Body of pancreas (tissue), 4 donors: ENCODE results near the gene ZC2HC1C. TPM values are rescaled to one million over a fixed set of nuclear protein-coding genes. Genes with fewer than 3 reads are reported as not detected.

ENCODE experiments used
- ATAC-seq: fragments of 150-250 bp; one replicate; pipeline ENCODE4 v1.9.1; 2016
- DNase-seq, 4 donors: peaks; one replicate each; pipeline ENCODE4 v3.0.0-alpha.2; 2019
- H3K27ac ChIP-seq, 4 donors: fragments of 200-600 bp; sonication (generic); 1 replicate in 3 of 4; 2 replicates in 1 of 4; pipeline versions ENCODE4 v1.5.1 to v1.6.1; 2016 to 2019; ENCODE audit warnings: mild to moderate bottlenecking in 1 of 4, mixed read lengths in 1 of 4, moderate library complexity in 1 of 4
- H3K27me3 ChIP-seq, 2 donors: fragments of 200-600 bp; sonication (generic); one replicate each; pipeline ENCODE4 v1.6.0; 2016; ENCODE audit warnings: mild to moderate bottlenecking in 1 of 2
- H3K36me3 ChIP-seq, 2 donors: fragments of 200-600 bp; sonication (generic); replicated peaks in 1 of 2; 2 replicates each; pipeline ENCODE4 v1.5.1; 2016; ENCODE audit warnings: low read depth in 2 of 2; ENCODE audit not compliant: insufficient read depth in 1 of 2
- H3K4me1 ChIP-seq: fragments of 200-600 bp; sonication (generic); one replicate; pipeline ENCODE4 v1.6.0; 2016
- H3K4me3 ChIP-seq, 2 donors: fragments of 200-600 bp; sonication (generic); 1 replicate in 1 of 2; 2 replicates in 1 of 2; pipeline ENCODE4 v1.5.1; 2016 to 2019
- H3K9me3 ChIP-seq, 3 donors: fragments of 200-600 bp; sonication (generic); 1 replicate in 2 of 3; 2 replicates in 1 of 3; pipeline ENCODE4 v1.5.1; 2016
- POLR2A ChIP-seq, 3 donors: fragments of 450-650 bp; IDR thresholded peaks; one replicate each; pipeline ENCODE4 v1.6.1; 2016; ENCODE audit warnings: antibody characterized with exemption in 3 of 3, mild to moderate bottlenecking in 2 of 3
- WGBS, 2 donors: methylation state at CpG; one replicate each; pipeline ENCODE4 v1.1.5; 2017; 5-methylcytosine and 5-hydroxymethylcytosine counted together
- intact Hi-C: fragments of 100-400 bp; cut with DNase I; formaldehyde crosslinking; loops from one replicate; pipeline ENCODE4 v1.15.1; 2023
- total RNA-seq, 2 donors: library from RNA; depleted of rRNA; stranded (reverse); fragments of >200 nt; gene quantifications; one replicate each; pipeline ENCODE4 v1.1.0, GENCODE V29; 2016
- TF ChIP-seq, protein P1 (sequence below), 7 experiments: fragments of 450-650 bp in 4 of 7; fragments of 200-600 bp in 3 of 7; sonication (generic) in 3 of 7; IDR thresholded peaks; one replicate each; pipeline ENCODE4 v1.5.1; 2016 to 2019; ENCODE audit warnings: antibody characterized with exemption in 7 of 7

The ZC2HC1C gene
- total RNA-seq, 2 donors from 2014 or later: 7.3 to 7.8 TPM

DNA sequence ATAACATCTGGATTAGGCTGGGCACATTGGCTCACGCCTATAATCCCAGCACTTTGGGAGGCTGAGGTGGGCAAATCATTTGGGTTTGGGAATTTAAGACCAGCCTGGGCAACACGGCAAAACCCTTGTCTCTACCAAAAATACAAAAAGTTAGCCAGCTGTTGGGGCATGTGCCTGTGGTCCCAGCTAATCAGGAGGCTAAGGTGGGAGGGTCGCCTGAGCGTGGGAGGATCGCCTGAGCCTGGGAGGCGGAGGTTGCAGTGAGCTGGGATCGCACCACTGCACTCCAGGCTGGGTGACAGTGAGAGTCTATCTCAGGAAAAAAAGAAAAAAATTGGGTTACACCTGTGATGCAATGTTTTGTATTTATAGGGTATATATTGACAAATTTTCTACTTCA lies 52.1 kb downstream of the ZC2HC1C start:
- Histone ChIP-seq H3K9me3 (no peaks in the 10 kb centered on the region), H3K4me1 (peaks cover 6% of the 10 kb centered on the region), H3K36me3 (peaks cover 0 to 12% of the 10 kb centered on the region in 2 donors), H3K27me3 (no peaks in the 10 kb centered on the region), H3K27ac (no peak overlapping the region), H3K4me3 (no peak overlapping the region)
- no peak for DNase-seq
- WGBS, 2 donors: 90 to 93% methylated on average over 7 of the region's 7 CpGs
- ATAC-seq: no peak
- intact Hi-C loops: no loop called here
- no peak for TF ChIP-seq POLR2A (IDR thresholded peaks at IDR 0.05)
- TF ChIP-seq, protein P1, sequence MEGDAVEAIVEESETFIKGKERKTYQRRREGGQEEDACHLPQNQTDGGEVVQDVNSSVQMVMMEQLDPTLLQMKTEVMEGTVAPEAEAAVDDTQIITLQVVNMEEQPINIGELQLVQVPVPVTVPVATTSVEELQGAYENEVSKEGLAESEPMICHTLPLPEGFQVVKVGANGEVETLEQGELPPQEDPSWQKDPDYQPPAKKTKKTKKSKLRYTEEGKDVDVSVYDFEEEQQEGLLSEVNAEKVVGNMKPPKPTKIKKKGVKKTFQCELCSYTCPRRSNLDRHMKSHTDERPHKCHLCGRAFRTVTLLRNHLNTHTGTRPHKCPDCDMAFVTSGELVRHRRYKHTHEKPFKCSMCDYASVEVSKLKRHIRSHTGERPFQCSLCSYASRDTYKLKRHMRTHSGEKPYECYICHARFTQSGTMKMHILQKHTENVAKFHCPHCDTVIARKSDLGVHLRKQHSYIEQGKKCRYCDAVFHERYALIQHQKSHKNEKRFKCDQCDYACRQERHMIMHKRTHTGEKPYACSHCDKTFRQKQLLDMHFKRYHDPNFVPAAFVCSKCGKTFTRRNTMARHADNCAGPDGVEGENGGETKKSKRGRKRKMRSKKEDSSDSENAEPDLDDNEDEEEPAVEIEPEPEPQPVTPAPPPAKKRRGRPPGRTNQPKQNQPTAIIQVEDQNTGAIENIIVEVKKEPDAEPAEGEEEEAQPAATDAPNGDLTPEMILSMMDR (IDR thresholded peaks at IDR 0.05): no peak

DNA sequence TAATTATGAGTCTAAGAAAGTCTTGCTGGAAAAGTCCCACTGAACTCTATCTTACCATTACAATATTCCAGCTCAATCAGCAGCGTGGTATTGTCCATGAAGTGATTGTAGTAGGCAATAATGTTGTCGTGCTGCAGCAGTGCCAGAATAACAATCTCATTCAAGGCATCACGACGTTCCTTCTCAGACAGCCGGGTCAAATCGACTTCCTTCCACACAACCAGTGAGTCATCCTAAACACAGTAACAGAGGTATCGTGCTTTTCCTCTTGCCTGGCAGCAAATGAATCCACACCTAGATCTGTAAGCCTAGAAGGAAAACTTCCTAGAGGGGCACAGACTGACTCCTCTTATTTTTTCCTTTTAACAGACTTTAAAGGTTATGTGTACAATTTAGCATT lies 54.5 kb downstream of the ZC2HC1C start:
- H3K4me1 ChIP-seq: peaks cover 20% of the 10 kb centered on the region
- H3K27ac ChIP-seq: peak overlapping the region in 1 of 4 donors; percentile 44
- H3K27me3 ChIP-seq: no peaks in the 10 kb centered on the region
- DNase-seq (peak in 1 of 4 donors; percentile 52), ATAC-seq (no peak)
- intact Hi-C loops: no loop called here
- peaks cover 0 to 7% of the 10 kb centered on the region in 2 donors for H3K36me3 ChIP-seq
- TF ChIP-seq POLR2A (IDR thresholded peaks at IDR 0.05): no peak
- TF ChIP-seq, protein P1 (IDR thresholded peaks at IDR 0.05): no peak
- WGBS, 2 donors: 51 to 74% methylated on average over 7 of the region's 7 CpGs
- H3K9me3 ChIP-seq: no peaks in the 10 kb centered on the region
- H3K4me3 ChIP-seq: no peak overlapping the region

DNA sequence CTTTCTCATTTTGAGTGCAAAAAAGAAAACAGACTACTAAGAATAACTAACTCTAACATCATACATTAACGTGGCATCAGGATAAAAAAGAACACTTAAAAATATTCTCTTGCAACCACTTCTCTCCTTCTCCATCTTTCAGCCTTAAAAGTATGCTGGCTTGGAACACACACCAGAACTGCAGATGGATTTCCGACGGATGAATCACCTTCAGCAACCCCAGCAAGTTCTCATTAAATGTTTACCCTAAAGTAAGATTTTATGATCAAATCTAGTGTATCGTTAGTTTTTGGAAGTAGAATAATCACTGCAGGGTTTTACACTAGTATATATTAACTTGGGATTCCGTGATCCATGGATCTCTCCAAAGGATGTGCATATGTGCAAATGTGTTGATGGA lies 56.2 kb downstream of the ZC2HC1C start:
- H3K4me1 ChIP-seq: peaks cover 20% of the 10 kb centered on the region
- DNase-seq (no peak), ATAC-seq (no peak)
- H3K9me3 ChIP-seq: no peaks in the 10 kb centered on the region
- no peaks in the 10 kb centered on the region for H3K36me3 ChIP-seq
- no peaks in the 10 kb centered on the region for H3K27me3 ChIP-seq
- no peak overlapping the region for H3K27ac ChIP-seq
- WGBS, 2 donors: 55 to 62% methylated on average over 5 of the region's 5 CpGs
- no peak for TF ChIP-seq POLR2A (IDR thresholded peaks at IDR 0.05)
- TF ChIP-seq, protein P1 (IDR thresholded peaks at IDR 0.05): no peak
- no peak overlapping the region for H3K4me3 ChIP-seq
- intact Hi-C loops: no loop called here

DNA sequence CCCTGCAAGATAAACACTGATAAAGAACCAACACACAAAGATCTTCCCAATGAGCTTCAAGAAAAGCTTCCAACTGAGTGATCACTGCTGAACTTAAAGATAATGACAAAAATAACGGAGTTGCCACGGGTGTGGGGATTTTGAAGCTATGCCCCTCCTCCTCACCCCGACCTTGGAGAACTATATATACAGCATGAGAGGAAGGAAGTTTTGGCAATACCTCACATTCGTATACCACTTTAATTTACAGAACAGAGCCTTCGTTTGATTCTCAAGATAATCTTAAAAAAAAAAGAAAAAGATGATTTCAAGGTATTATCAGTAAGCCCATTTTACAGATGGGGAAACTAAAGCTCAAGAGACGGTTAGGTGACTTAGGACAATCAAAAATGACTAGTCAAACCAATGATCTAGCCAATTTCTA lies 56.7 kb downstream of the ZC2HC1C start:
- Histone ChIP-seq H3K36me3 (no peaks in the 10 kb centered on the region), H3K4me3 (peak overlapping the region; percentile 66 to 92), H3K27ac (peak overlapping the region; percentile 83 to 95 (median 92)), H3K9me3 (no peaks in the 10 kb centered on the region), H3K27me3 (no peaks in the 10 kb centered on the region), H3K4me1 (peaks cover 20% of the 10 kb centered on the region)
- intact Hi-C loops: no loop called here
- DNase-seq (no peak), ATAC-seq (no peak)
- WGBS, 2 donors: 4 to 6% methylated on average over 6 of the region's 6 CpGs
- TF ChIP-seq, protein P1 (IDR thresholded peaks at IDR 0.05): no peak
- TF ChIP-seq POLR2A (IDR thresholded peaks at IDR 0.05): no peak
